Omental fat pad (tissue), 4 donors: ENCODE results near the gene AMBP. TPM values are rescaled to one million over a fixed set of nuclear protein-coding genes. Genes with fewer than 3 reads are reported as not detected.

ENCODE experiments used
- ATAC-seq: fragments of 150-250 bp; one replicate; pipeline ENCODE4 v1.9.1; 2016; ENCODE audit warnings: mild to moderate bottlenecking, moderate library complexity; ENCODE audit not compliant: low FRiP score
- DNase-seq: peaks from one replicate; pipeline ENCODE4 v3.0.0-alpha.2; 2019; ENCODE audit warnings: low spot score
- CTCF ChIP-seq, 3 donors: fragments of 450-650 bp; IDR thresholded peaks; one replicate each; pipeline ENCODE4 v1.5.1; 2016 to 2017; ENCODE audit warnings: antibody characterized with exemption in 3 of 3, mild to moderate bottlenecking in 3 of 3, moderate library complexity in 2 of 3
- total RNA-seq, 4 donors: library from RNA; depleted of rRNA; stranded (reverse); fragments of >200 nt; gene quantifications; one replicate each; pipeline ENCODE4 v1.1.0, GENCODE V29; 2016

The AMBP gene
- total RNA-seq, 4 donors from 2014 or later: not detected

DNA sequence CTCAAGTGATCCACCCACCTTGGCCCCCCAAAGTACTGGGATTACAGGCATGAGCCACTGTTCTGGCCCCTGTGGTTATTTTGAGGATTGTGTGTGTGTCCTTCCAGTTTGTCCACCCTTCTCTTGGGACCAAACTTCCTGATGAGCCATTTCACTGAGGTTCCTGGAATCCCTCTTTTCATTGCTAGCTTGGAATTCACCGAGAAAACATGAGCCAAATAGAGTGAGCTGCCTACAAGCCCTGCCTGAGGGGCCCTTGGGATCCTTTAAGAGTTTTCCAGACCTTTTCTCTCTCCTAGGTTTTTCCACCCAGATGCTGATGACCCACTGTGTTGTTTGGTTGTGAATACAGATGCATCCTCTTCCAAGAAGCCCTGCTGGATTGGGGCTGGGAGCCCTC lies 34.2 kb upstream of the AMBP start:
- ATAC-seq (no peak), DNase-seq (no peak)
- no peak for TF ChIP-seq CTCF (IDR thresholded peaks at IDR 0.05)

DNA sequence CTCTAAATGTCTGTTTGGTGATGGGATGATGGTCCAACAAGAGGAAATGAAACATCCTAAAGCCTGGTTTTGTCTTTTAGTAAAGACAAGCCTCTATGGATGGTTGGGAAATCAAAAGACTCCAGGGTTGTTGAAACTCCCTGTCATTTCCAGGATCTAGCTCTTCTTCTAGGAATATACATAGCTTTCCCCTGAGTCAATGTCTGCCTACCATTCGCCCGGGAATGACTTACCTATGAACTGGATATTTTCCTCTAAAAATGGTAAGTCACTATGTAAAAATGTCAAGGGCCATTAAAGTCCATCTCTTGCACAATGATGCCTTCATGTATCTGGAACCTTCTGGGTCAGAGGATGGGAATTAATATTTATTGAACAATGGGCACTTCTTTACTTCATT lies 32.1 kb upstream of the AMBP start:
- ATAC-seq: peak; percentile 60
- TF ChIP-seq CTCF (IDR thresholded peaks at IDR 0.05): no peak
- no peak for DNase-seq

DNA sequence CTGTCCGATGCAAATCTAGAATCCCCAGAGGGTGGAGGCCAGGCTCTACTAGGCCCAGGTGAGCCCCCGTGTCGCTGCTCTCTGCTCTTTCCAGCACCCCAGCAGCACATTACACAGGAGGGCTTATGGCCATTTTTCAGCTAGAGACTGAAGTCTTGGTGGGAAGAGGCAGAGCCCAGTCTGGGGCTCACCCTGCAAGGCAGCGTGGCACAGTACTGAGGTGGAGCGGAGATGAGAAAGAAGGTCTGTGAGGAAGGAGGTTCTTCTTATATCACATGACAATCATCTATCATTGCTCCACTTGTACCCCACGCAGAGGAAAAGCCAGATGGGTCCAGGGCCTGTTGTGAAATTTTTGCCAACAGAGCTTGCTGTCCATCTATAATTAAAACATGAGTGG lies 31.0 kb upstream of the AMBP start:
- ATAC-seq (peak; percentile 2), DNase-seq (no peak)
- TF ChIP-seq CTCF (IDR thresholded peaks at IDR 0.05): no peak

DNA sequence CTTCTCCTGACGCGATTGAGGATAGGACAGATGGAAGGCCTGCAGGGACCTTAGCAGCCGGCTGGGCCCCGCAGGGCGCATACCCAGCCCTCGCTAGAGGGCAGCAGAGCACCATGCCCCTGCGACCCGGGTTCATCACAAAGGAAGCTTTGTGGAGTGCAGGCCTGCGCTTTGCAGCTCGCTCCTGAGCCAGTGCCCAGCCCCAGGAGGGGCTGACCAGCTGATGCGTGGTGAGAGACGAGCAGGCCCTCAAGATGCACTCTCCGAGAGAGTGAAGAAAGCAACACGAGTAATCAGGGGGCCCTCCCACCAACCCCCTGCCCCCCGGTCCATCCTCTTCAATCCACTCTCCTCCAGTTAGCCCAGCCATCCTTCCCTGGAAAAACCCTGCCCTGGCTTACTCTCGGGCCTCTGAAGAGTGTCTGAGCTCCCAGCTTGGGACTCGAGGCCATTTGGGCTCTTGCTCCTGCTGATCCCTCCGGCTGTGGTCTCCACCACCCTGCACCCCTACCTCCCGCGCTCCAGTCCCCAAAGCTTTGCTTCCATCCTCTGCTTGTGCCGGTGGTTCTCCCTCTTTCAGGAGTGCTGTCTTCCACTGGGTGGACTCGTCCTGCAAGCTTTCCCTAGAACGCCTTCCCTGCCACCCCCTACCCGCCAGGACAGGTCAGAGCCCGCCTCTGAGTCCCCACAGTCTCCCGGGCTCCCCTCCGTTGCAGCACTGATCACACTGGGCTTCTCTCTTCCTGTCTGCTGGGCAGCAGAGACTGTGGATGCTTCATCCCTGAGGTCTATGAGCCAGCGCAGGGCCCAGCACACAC lies 30.1 kb upstream of the AMBP start:
- peak in 1 of 3 donors; percentile 33 for TF ChIP-seq CTCF (IDR thresholded peaks at IDR 0.05)
- ATAC-seq (peak; percentile 76), DNase-seq (peak; percentile 34)

- ATAC-seq (no peak), DNase-seq (no peak)
- no peak for TF ChIP-seq CTCF (IDR thresholded peaks at IDR 0.05)
These were observed 29.3 kb upstream of the AMBP start for GRCh38 chr9:114107286-114108001.

GRCh38 chr9:114105236-114105635 lies 27.1 kb upstream of the AMBP start:
- TF ChIP-seq CTCF (IDR thresholded peaks at IDR 0.05): no peak
- DNase-seq (no peak), ATAC-seq (no peak)
